Esophagus squamous epithelium (tissue), 5 donors: Measurements from ENCODE around the gene ZMIZ1. TPM values are rescaled to one million over a fixed set of nuclear protein-coding genes. Genes with fewer than 3 reads are reported as not detected.

Experiments
- DNase-seq: peaks from one replicate; lab custom pipeline; 2025; lab: John Stamatoyannopoulos, UW
- H3K27ac ChIP-seq, 4 donors: fragments of 200-600 bp; sonication (generic); one replicate each; pipeline ENCODE4 v1.5.1; 2016 to 2019; ENCODE audit warnings: mild to moderate bottlenecking in 1 of 4
- H3K27me3 ChIP-seq, 4 donors: fragments of 200-600 bp; sonication (generic); 1 replicate in 3 of 4; 2 replicates in 1 of 4; pipeline versions ENCODE4 v1.5.1 to v1.6.0; 2017 to 2021; ENCODE audit warnings: antibody characterized with exemption in 1 of 4
- H3K36me3 ChIP-seq, 3 donors: fragments of 200-600 bp; sonication (generic); one replicate each; pipeline ENCODE4 v1.5.1; 2016 to 2019
- H3K4me1 ChIP-seq, 3 donors: fragments of 200-600 bp; sonication (generic); one replicate each; pipeline ENCODE4 v1.5.1; 2017 to 2019
- H3K4me3 ChIP-seq, 4 donors: fragments of 200-600 bp; sonication (generic); 1 replicate in 3 of 4; 2 replicates in 1 of 4; pipeline ENCODE4 v1.5.1; 2016 to 2019; ENCODE audit warnings: mild to moderate bottlenecking in 2 of 4, moderate library complexity in 1 of 4
- H3K9me3 ChIP-seq, 3 donors: fragments of 200-600 bp; sonication (generic); one replicate each; pipeline ENCODE4 v1.5.1; 2016 to 2019
- POLR2A ChIP-seq, 4 donors: fragments of 450-650 bp; IDR thresholded peaks; one replicate each; pipeline ENCODE4 v1.6.1; 2017; ENCODE audit warnings: antibody characterized with exemption in 4 of 4, mild to moderate bottlenecking in 4 of 4, moderate library complexity in 3 of 4
- WGBS, 2 donors: methylation state at CpG; one replicate each; pipeline ENCODE4 v1.1.5; 2018; 5-methylcytosine and 5-hydroxymethylcytosine counted together
- intact Hi-C: fragments of 100-400 bp; cut with DNase I; formaldehyde crosslinking; loops from one replicate; pipeline ENCODE4 v1.15.0; 2022
- total RNA-seq, 4 donors: library from RNA; depleted of rRNA; stranded (reverse); fragments of >200 nt; gene quantifications; one replicate each; pipeline ENCODE4 v1.1.0, GENCODE V29; 2016
- TF ChIP-seq, protein P1 (sequence below), 6 experiments: fragments of 450-650 bp in 4 of 6; fragments of 200-600 bp in 2 of 6; sonication (generic) in 2 of 6; IDR thresholded peaks; one replicate each; pipeline ENCODE4 v1.5.1; 2016 to 2019; ENCODE audit warnings: antibody characterized with exemption in 6 of 6, mild to moderate bottlenecking in 4 of 6, moderate library complexity in 4 of 6
- donor health status: DM: yes; HTN: yes; CAD: no.

The ZMIZ1 gene
- total RNA-seq, 4 donors from 2014 or later = 28.2 to 79.5 (median 40.4) TPM

DNA sequence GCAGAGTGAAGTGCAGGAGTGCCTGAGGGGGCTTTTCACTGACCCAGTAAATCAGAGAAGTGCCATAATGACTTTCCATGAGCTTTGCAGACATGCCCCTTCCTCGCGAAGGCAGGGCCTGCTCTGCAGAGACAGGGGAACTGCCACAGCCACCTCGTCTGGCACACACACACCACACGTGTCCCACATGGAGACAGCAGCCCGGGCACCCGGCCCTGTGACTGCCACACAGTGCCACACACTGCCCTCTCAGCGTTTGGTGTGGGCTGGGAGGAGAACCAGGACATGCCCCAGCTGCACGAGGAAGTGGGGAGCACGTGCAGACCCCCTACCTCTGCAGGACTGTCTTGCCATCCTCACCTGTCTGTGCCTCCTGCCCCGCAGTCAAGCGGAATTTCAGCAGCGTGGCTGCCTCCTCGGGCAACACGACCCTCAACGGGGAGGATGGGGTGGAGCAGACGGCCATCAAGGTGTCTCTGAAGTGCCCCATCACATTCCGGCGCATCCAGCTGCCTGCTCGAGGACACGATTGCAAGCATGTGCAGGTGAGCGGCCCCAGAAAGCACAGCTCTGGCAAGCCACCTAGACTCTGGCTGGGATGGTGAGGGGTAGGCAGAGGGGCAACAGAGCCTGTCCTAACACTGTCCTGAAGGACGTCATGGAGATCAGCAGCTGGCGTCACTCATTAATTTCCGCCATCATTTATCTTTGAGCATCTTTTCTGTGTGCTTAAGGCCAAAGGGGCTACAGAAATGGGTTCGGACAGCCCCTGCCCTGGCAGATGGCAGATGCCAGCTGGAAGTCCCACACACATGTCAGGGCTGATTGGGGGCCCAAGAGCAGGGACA lies 235.1 kb downstream of the ZMIZ1 start:
- peaks cover 72 to 100% (median 84%) of the 10 kb centered on the region in 3 donors for H3K36me3 ChIP-seq
- H3K4me3 ChIP-seq = no peak overlapping the region
- no peaks in the 10 kb centered on the region for H3K27me3 ChIP-seq
- DNase-seq = no peak
- H3K4me1 ChIP-seq = peaks cover under 1 to 7% (median 6%) of the 10 kb centered on the region in 3 donors
- H3K27ac ChIP-seq = no peak overlapping the region
- no peaks in the 10 kb centered on the region for H3K9me3 ChIP-seq
- TF ChIP-seq, protein P1, sequence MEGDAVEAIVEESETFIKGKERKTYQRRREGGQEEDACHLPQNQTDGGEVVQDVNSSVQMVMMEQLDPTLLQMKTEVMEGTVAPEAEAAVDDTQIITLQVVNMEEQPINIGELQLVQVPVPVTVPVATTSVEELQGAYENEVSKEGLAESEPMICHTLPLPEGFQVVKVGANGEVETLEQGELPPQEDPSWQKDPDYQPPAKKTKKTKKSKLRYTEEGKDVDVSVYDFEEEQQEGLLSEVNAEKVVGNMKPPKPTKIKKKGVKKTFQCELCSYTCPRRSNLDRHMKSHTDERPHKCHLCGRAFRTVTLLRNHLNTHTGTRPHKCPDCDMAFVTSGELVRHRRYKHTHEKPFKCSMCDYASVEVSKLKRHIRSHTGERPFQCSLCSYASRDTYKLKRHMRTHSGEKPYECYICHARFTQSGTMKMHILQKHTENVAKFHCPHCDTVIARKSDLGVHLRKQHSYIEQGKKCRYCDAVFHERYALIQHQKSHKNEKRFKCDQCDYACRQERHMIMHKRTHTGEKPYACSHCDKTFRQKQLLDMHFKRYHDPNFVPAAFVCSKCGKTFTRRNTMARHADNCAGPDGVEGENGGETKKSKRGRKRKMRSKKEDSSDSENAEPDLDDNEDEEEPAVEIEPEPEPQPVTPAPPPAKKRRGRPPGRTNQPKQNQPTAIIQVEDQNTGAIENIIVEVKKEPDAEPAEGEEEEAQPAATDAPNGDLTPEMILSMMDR (IDR thresholded peaks at IDR 0.05) = no peak
- no peak for TF ChIP-seq POLR2A (IDR thresholded peaks at IDR 0.05)
- 84 to 93% methylated on average over 7 to 17 of the region's 25 CpGs for WGBS, 2 donors
- intact Hi-C loops = no loop called here

DNA sequence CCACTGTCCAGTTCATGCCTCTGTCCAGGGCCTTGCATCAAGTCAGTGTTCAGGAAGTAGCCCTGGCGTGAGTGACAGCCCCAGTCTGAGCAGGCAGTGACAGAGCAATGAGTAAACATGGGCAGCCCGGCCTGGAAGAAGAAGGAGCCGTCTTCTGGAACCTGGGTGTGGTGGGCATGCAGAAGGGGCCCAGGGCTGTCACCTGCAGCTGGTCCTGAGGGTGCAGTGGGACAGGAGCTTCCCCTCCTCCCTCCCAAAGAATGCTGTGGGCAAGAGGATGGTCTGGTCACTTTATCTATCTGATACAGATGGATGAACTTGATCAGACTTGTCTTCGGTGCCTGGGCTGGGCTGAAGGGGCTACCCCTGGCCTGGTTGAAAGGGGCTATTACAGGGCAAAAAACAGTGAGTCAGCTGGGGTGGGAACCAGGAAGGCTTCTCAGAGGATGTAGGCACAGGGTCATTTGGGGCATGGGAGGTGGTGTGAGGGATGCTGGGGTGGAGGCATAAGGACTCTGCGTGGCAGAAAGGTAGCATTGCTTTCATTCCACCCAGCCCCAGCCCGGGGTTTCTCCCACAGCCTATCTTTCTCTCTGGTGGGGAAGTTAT lies 235.8 kb downstream of the ZMIZ1 start:
- Histone ChIP-seq H3K9me3 (no peaks in the 10 kb centered on the region), H3K36me3 (peaks cover 65 to 100% (median 85%) of the 10 kb centered on the region in 3 donors), H3K27me3 (no peaks in the 10 kb centered on the region), H3K4me3 (no peak overlapping the region), H3K4me1 (no peaks in the 10 kb centered on the region), H3K27ac (no peak overlapping the region)
- TF ChIP-seq, protein P1 (IDR thresholded peaks at IDR 0.05) = no peak
- TF ChIP-seq POLR2A (IDR thresholded peaks at IDR 0.05) = no peak
- intact Hi-C loops = no loop called here
- no peak for DNase-seq
- 69 to 90% methylated on average over 2 to 5 of the region's 6 CpGs for WGBS, 2 donors

DNA sequence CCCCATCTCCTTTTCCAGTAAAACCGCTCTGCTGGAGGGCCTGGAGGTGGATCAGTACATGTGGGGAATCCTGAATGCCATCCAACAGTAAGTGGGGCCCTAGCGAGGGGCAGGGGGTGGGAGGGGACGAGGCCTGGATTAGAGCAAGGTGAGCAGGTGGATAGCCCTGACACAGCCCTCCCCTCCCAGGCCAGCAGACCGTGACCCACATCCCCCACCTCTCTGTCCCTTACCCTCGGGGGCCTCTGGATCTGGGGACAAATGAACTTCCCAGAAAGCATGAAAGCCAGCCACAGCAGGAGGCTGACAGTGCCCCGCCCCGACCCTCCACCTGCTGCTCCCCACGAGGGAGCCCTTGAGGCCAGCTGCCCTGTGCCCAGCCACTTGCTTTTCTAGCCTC lies 236.7 kb downstream of the ZMIZ1 start:
- Histone ChIP-seq H3K9me3 (no peaks in the 10 kb centered on the region), H3K27ac (no peak overlapping the region), H3K36me3 (peaks cover 60 to 100% (median 82%) of the 10 kb centered on the region in 3 donors), H3K4me3 (no peak overlapping the region), H3K4me1 (no peaks in the 10 kb centered on the region), H3K27me3 (no peaks in the 10 kb centered on the region)
- 91% methylated on average over 5 of the region's 8 CpGs; no CpG with 5 or more reads in 1 of the 2 donors for WGBS, 2 donors
- no peak for DNase-seq
- no peak for TF ChIP-seq POLR2A (IDR thresholded peaks at IDR 0.05)
- TF ChIP-seq, protein P1 (IDR thresholded peaks at IDR 0.05) = no peak
- intact Hi-C loops = no loop called here

DNA sequence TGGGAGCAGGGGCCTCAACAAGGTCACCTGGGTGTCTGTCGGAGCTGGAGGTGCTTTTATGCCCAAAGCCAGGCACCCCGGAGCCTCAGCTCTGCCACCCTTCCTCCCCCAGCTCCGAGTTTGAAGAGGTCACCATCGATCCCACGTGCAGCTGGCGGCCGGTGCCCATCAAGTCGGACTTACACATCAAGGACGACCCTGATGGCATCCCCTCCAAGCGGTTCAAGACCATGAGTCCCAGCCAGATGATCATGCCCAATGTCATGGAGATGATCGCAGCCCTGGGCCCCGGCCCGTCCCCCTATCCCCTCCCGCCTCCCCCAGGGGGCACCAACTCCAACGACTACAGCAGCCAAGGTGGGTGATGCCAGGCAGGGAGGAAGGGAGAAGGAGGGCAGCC lies 237.2 kb downstream of the ZMIZ1 start:
- intact Hi-C loops = no loop called here
- no peaks in the 10 kb centered on the region for H3K9me3 ChIP-seq
- no peak overlapping the region for H3K27ac ChIP-seq
- TF ChIP-seq, protein P1 (IDR thresholded peaks at IDR 0.05) = no peak
- no peak for TF ChIP-seq POLR2A (IDR thresholded peaks at IDR 0.05)
- no peaks in the 10 kb centered on the region for H3K4me1 ChIP-seq
- peaks cover 55 to 100% (median 82%) of the 10 kb centered on the region in 3 donors for H3K36me3 ChIP-seq
- no peaks in the 10 kb centered on the region for H3K27me3 ChIP-seq
- no peak for DNase-seq
- 91 to 100% methylated on average over 2 to 6 of the region's 15 CpGs for WGBS, 2 donors
- H3K4me3 ChIP-seq = no peak overlapping the region
